ENCODE results near the gene TRAP1.
"Not testable (repeated sequence)": the region's sequence is repeated elsewhere in the genome, so short reads cannot be mapped to it uniquely, and the experiment has no call there.

The TRAP1 gene

DNA sequence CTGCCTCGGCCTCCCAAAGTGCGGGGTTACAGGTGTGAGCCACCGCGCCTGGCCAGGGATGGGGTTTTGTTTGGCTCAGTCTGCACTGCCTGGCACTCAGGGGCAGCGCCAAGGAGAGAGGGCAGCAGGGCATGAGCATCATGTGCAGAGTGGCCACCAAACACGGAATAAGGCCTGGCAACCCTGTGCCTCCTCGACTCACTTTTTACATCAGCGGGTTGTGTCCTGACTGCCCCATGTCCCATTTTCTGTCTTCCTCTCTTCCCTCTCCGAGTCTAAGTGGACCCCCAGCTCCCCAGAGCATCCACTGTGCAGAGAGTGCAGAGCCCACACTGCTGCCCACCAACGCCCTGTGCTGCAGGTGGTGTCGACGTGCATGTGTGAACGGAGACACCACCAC is 18.2 kb upstream of the TRAP1 start:
- DNase-seq: no peak

DNA sequence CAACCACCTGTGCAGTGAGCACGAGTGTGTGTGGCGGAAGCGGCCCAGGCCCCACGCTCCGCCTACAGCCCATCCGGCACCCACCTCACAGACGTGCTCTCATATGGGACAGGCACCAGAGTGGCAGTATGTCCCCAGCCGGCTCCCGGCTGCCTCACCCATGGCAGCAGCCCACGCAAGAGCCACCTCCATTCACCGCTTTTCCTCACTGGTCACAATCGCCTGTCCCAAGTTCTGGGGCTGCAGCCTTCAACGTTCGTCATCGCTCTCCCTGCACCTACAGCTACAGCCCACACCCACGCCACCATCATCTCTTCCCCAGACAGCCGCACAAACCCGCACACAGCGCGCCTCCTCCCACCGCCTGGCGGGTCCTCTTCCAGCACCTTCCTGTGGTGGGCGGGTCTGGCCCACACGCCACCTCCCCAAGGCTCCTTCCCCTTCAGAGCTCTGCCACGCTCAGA is 17.5 kb upstream of the TRAP1 start:
- no peak for DNase-seq

DNA sequence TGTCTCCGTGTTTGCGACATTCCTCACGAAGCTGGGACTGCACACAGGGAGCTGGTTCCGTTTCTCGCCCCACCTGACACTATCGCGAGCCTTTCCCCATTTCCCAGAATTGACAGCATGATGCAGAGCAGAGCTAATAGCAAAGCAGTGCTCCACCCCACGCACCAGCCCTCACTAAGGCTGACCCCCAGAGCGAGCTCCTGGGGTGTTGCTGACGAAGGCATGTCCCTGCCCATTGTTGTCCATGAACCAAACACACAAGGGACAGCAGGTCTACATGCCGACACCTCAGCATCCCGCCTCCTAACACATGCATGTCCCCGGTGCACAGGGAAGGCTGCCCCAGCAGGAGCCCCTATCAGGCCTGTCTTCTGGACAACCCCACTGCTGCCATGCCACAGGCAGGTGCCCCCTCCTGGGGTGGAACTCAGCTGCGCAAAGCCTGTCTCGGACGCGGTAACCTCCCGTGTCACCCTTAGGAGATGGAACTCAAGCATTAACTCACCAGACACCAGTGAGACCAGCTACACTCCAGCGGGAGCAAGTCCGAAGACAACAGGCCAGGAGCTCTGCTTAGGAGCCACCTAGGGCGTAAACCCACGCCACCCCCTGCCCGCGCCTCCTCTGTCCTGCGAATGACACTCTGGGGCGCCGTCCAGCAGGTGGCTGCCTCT is 16.9 kb upstream of the TRAP1 start:
- DNase-seq: no peak

DNA sequence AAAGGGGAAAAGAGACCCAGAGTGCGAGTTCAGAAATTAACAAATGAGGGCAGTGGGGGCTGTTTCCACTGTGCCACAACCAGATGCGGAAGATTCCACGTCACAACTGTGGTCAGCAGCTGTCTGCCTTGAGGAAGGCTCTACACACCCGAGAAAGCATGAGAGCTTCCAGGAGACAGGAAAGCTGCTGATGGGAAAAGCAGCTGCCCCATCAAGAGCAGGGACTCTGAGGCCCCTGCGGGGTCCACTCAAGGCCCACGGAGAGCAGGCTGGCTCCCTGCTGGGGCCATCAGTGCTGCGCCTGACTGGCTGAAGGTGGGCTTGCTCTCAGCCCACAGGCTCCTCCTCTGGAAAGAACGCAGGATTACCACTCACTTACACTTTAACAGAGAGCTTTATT is 14.8 kb upstream of the TRAP1 start:
- no peak for DNase-seq

DNA sequence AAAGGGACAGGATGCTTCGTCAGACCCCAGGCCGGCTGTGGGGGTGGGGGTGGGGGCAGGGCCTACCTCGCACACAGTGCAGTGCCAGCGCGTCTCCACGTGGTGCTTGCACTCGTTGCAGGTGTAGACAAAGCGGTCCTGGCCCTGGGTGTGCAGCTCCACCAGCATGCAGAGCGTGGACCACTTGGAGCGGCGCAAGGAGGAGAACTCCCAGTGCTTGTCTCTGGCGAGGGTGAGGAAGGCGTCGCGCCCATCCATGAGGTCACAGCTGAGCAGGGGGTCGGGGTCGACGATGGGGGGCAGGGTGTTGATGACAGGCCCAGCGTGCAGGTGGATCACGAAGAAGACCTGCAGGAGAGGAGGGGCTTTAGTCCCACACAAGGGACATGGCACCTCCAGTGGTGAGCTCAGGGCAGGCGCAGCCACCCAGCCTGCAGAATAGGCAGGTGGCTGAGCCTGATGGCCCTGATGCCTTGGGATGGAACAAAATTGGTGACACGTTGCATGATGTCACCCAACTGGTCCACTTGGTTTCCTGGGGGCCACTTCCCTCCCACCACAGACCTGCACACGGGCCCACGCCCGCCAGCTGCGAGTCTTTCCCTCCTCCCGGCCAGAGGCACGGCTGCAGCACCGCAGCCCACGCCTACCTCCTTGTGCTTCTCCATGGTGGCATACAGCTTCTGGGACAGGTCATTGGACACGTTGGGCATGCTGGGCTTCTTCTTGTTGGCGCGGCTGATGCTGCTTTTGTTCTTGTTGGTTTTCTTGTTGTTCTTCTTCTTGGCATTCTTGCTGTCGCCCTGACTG is 14.0 kb upstream of the TRAP1 start:
- DNase-seq: no peak

DNA sequence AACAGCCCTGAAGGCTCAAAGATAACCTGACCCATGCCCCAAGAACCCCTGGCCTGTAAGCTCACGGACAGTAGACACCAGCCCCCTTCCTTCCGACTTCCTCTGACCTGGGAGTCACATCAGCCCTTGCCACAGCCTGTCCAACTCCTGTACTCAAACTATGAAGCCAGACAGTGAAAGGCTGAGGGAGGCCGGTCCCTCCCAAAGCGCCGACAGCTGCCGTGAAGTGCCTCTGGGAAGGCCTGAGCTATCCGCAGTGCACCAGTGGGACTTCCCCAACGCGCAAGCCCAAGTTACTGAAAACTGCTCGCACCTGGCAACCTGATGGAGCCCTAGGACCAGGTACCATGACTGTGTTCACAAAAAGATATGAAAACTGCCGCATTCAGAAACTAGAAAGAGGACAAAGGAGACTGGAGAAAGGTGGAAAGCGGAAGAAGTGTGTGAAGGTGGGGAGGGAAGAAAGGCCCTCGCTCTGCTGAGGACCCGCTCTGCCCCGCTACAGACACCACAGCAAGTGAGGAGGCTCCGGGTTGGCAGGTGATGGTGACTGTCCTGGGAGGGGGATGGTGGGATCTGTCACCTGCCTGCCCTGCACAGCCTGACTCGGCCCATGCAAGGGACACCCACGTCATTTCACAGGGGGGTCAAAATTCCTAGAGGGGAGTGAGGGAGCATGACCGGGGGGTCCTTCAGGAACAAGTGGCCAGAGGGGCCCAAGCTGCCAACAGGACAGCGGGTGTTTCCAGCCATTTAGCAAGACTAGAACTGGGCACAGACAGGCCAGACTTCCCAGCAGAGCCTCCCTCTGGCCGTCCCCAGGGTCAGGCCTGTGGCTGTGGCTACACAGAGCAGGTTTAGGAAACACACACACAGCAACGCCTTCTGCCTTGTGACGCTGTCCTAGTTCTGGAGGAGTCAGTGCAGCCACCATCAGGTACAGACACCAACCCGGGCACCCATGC is 13.1 kb upstream of the TRAP1 start:
- no peak for DNase-seq

DNA sequence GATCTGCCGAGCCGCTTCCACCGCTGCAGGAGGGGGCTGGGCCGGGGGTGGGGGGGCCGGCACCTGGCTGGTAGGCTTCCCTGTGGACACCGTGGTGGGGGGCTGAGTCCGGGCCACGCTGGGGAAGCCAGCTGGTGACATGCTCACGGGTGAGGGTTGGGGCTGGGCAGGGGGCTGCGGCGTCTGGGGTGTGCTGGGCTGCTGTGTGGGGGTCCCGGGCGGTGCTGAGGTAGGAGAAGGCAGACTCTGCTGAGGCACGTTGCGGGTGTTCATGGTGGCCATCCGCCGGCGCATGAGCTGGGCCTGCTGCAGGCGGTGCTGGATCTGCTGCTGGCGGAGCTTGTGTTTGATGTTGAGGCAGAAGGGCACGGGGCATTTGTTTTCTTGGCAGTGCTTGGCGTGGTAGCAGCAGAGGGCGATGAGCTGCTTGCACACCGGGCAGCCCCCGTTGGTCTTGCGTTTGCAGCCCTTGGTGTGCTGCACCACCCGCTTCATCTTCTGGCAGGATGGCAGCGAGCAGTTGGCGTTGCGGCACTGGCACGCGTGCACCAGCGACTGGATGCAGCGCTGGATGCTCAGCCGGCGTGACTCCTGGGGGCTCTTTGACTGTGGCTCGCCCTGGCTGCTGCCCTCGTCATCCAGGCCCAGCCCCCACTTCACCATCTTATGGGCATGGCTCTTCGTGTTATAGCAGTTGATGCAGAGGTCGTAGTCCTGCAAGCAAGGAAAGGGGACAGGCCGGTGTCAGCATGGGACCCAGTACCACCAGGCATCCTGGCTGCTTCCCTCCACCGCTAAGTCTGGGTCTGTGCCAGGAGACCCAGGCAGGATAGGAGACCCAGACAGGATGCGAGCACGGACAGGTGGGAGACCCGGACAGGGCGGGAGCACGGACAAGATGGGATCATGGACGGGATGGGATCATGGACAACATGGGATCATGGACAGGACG is 12.1 kb upstream of the TRAP1 start:
- no peak for DNase-seq

DNA sequence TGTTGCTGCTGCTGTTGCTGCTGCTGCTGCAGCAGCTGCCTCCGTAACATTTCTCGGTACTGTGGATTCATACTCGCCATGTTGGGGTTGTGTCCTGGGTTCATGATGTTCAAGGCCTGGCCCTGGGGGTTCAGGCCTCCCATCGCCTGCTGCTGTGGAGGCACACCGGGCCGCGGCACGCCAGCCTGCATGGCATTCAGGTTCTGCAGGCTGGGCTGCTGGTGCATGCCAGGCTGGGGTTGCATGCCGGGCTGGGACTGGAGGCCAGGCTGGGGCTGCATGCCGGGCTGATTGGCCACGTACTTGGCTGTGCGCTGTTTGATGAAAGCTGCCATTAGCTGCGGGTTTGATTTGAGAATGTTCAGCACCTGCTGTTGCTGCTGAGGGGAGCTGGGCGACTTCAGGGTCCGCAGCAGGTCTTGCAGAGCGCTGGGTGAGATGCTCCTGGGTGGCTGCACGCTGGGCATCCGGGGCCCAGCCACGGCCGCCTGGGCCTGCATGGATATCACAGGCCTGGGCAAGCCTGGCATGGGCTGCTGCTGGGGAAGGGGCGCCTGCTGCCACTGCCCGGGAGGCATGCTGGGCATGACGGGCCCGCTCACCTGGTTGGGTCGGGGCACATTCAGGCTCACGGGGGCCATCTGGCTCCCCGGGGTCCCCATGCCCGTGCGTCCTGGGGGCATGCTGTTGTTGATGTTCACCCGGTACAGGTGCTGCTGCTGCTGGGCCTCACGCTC is 11.3 kb upstream of the TRAP1 start:
- no peak for DNase-seq

DNA sequence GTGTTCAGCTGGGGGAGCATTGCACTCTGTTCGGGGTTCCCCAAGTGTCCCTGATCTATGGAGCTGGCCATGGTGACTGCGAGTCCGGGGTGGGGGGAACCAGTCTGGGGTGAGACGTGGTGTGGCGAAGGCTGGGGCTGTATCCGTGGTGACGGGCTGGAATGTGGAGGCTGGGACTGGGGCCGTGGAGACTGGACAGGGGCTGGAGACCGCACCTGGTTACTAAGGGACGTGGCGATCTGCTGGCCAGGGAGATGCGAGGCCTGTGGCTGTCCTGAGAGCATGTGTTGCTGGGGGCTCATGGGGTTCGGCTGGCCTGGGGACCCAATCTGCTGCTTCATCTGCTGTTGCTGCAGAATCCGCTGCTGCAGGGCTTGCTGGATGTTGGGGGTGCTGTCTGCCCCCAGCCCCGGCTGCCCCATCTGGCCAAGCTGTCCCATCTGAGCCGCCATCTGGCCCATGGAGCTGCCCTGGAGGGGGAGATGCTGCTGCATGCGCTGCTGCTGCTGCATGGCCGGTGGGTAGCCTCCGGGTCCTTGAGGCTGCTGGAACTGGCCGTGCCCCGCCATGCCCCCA is 10.6 kb upstream of the TRAP1 start:
- DNase-seq: no peak

DNA sequence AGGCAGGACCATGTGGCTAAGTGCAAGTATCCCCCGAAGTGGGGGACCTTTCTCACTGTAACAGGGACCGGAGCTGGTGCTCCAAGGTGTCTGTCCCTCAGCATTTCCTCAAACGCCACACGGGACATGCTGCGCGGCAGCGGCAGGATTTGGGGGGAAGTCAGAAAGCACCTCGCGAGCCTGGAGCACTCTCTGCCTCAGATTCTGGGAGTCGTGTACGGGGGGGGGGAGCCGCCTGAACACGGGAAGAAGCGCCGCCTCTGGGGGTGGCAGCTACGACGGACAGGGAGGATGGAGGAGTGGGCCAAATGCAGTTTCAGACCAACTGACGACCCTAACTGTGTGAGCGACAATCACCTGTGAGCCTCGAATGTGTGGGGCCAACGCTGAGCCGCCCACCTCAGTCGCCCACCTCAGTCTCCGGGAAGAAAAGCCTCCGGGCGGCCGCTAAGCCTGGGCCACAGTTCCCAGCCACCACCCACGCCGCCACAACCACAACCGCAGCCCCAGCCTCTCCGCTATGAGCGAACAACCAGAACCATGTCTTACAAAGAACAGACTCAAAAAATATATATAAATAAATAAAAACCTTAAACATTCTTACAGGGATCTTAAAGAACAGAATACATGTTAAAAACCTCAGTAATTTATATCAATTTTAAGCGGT is 8.8 kb upstream of the TRAP1 start:
- no peak for DNase-seq

DNA sequence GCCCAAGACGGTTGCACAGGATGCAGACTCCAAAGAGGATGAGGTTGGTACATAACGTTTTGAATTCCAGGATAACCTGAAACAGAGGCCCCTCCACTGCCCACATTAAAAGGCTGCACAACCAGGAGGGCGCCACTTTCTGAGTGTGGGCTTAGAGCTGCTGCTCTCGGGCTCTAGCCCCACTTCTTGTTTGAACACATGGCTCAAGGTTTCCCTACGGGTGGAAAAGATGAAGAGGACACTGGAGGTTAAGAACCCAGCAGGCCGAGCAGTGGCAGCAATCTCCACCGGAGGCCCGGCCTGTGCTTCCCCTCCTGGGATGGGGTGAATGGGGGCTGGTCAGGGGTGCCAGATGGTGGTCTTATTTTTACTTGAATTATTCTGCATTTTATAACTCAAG is 8.0 kb upstream of the TRAP1 start:
- no peak for DNase-seq

DNA sequence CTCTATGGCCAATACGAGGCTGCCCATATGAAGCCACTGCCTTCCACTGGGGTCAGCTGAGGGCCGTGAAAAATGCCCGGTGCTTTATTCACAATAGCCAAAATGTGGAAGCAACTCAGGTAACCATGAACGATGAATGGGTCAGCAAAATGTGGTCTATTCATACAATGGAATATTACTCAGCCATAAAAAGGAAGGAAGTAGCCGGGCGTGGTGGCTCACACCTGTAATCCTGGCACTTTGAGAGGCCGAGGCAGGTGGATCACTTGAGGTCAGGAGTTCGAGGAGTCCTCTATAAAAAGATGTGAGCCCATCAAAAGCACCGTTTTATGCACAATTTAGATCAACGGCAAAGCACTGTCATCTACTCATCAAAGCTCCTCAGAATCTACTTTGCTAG is 5.2 kb upstream of the TRAP1 start:
- DNase-seq: no peak

DNA sequence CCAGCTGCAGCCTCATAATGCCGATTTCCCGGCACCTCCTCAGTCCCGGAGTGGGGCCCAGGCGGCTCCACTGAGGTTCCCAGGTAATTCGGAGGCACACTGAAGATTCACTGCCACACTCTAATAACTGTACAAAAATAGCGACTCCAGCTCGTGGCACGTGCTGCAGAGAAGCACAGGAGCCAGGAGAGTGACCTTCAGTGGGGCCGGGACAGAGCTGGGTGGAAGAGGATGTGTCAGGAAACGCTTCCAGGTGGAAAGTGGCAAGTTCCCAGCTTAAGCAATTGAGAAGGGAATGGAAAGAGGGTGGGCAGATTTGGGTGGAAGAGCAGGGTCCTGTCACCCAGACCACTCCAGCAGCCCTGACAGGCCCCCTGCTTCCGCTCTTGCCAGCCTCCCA is 3.1 kb upstream of the TRAP1 start:
- no peak for DNase-seq

DNA sequence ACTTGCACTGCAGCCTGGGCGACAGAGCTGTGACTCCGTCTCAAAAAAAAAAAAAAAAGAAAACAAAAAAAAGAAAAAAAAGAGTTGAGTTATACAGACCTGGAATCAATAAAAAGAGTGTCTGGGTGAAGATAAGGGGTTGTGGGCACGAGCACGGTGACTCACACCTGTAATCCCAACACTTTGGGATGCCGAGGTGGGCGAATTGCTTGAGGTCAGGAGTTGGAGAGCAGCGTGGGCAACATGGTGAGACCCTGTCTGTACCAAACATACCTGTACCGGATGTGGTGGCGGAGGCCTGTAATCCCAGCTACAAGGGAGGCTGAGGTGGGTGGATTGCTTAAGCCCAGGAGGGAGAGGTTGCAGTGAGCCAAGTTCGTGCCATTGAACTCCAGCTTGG is 1.3 kb upstream of the TRAP1 start:
- no peak for DNase-seq

DNA sequence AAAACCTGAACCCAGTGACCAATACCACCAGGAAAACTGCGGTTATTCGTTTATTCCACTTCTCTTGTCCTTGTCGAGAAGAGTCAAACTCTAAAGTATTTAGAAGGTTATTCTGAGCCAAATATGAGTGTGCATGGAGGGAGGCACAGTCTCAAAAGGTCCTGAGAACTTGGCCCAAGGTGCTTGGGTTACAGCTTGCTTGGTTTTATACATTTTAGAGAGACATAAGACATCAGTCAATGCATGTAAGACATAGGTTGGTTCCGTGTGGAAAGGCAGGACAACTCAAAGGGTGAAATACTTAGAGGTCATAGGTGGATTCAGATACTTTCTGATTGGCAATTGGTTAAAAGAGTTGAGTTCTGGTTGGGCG is 681 bp upstream of the TRAP1 start:
- DNase-seq: no peak

DNA sequence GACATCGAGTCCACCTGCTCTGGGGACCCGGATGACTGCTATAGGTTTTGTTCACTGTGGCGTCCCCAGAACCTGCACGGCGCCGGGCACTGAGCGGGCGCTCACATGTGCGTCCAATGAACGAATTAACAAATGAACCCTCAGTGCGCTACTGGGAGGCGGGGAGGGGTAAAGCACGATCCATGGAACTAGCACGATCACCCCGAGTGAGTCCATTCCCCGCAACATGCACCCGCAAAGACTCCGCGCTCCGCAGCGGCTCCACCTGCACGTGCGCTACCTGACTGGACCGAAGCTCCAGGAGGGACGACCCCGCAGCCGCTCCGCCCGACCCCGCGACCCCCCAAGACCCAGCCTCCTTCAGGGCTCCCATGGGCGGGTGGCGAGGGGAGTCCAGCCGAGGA is 491 bp downstream of the TRAP1 start:
- peak; percentile 41 for DNase-seq

DNA sequence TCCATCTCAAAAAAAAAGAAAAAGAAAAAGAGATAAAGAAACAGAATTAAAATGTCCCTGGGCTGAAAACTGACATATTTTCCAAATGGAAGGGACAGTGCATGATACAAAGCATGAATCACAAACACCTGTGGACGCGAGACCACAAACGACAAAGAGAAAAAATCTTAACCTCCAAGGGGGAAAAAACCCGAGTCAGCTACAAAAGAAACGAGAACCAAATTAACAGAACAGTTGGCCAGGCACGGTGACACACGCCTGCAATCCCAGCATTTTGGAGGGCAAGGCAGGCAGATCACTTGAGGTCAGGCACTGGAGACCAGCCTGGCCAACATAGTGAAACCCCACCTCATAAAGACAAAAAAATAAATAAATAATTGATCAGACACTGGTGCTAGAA is 1.9 kb downstream of the TRAP1 start:
- DNase-seq: no peak

DNA sequence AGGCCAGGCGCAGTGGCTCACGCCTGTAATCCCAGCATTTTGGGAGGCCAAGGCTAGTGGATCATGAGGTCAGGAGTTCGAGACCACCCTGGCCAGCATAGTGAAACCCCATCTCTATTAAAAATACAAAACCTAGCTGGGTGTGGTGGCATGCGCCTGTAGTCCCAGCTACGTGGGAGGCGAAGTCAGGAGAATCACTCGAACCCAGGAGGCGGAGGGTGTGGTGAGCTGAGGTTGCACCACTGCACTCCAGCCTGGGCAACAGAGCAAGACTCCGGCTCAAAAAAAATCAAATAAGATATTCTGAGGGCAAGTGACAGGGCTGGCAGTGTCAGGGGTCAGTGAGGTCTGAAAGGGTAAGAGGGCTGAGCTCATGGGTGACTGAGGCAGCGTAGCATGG is 2.9 kb downstream of the TRAP1 start:
- not testable (repeated sequence) for DNase-seq

DNA sequence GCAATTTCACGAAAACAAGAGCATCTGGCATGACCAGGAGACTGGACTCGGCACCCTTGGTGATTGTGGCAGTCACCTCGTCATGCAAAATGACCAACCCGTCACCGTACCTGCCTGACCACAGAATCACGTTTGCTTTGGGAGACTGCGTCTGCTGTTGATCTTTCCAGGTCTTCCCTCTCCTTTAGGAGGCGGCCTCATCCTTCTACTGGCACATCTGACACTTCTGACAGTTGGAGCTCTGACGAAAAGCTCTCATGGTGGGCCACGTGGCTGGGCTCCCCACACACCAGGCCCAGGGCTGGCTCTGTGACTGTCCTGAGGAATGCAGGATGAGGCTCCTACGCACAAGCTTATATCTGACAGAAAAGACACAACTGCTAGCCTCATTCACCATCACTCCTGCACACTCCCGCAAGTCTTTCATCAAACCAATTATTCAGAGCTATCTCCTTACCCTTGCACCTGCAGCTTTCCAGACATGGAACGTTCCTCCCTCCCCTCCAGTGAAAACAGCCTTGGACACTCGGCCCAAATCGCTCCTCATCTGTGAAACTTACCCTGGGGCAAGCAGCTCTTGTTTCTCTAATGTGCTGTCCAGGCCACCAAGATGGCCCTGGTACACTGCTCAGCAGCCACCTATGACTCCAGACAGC is 3.6 kb downstream of the TRAP1 start:
- DNase-seq: no peak

DNA sequence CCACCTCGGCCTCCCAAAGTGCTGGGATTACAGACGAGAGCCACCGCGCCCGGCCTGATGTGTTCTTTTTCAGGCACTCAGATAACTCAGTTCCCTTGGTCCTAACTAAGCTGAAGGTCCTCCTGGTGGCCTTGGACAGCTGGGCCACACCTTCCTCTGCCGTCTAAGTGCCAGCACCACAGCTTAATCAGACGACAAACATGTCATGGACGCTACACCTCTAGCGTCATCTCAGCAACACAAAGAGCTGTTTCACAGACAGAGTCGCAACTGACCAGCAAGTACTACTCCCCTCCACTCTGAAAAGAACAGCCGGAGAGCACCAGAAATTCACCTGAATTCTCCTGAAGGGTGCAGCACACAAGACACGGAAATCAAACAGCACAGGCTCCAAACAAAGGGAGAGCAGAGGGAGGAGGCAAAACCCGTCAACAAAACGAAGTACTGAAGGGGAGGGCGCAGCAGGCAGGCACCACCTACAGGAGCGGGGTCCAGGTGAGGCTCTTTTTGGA is 4.4 kb downstream of the TRAP1 start:
- no peak for DNase-seq

Measured in stimulated activated CD4-positive, alpha-beta T cell treated with anti-CD3 and anti-CD28 coated beads, Interleukin-12 subunit alpha, Interleukin-12 subunit beta, amount 100 ng/mL, for 4 hours (primary cell).